H1 (cell line): ENCODE data around the gene FAM53B. TPM values are rescaled to one million over a fixed set of nuclear protein-coding genes. Genes with fewer than 3 reads are reported as not detected.

ENCODE experiments used
- CTCF ChIA-PET: fragments of 300-600 bp; sonication (Branson Sonifier 250); formaldehyde crosslinking; loops from one replicate; lab custom pipeline; 2021; ENCODE audit not compliant: partially characterized antibody; lab: Charles Lee
- POLR2A ChIA-PET: fragments of 300-600 bp; sonication (Branson Sonifier 250); formaldehyde crosslinking; loops from one replicate; lab custom pipeline; 2021; ENCODE audit warnings: inconsistent platforms; ENCODE audit not compliant: partially characterized antibody; lab: Charles Lee
- DNase-seq, 2 experiments: peaks; one replicate each; pipeline versions ENCODE4 v3.0.0 to v3.0.0-alpha.2; 2010 to 2022; ENCODE audit warnings: low spot score in 2 of 2, low read depth in 1 of 2, mixed read lengths in 1 of 2
- FAIRE-seq: peaks from 2 replicates; lab custom pipeline; 2011; peaks lifted over from hg19 to GRCh38; lab: Jason Lieb, UNC
- H2AFZ ChIP-seq: 2 replicates; pipeline ENCODE4 v1.8.1; 2012; ENCODE audit warnings: low read length, inconsistent platforms
- H2AK5ac ChIP-seq: 2 replicates; pipeline ENCODE4 v1.6.1; 2013; ENCODE audit warnings: low read depth, low read length
- H2BK120ac ChIP-seq: replicated peaks from 2 replicates; pipeline ENCODE3; 2013; ENCODE audit warnings: low read depth, low read length, inconsistent platforms
- H2BK12ac ChIP-seq: 2 replicates; pipeline ENCODE4 v1.6.1; 2013; ENCODE audit warnings: low read depth, low read length
- H2BK15ac ChIP-seq: 2 replicates; pipeline ENCODE4 v1.6.1; 2013; ENCODE audit warnings: low read length
- H2BK20ac ChIP-seq: 2 replicates; pipeline ENCODE4 v1.6.1; 2013; ENCODE audit warnings: low read length
- H2BK5ac ChIP-seq: 2 replicates; pipeline ENCODE4 v1.6.1; 2013; ENCODE audit warnings: low read depth, low read length
- H3K14ac ChIP-seq: 2 replicates; pipeline ENCODE4 v1.6.1; 2013; ENCODE audit warnings: inconsistent platforms; ENCODE audit not compliant: insufficient read length
- H3K18ac ChIP-seq: 2 replicates; pipeline ENCODE4 v1.6.1; 2013; ENCODE audit warnings: low read length; ENCODE audit errors: extremely low read depth
- H3K23ac ChIP-seq: 2 replicates; pipeline ENCODE4 v1.6.1; 2013; ENCODE audit warnings: inconsistent platforms; ENCODE audit not compliant: insufficient read length
- H3K23me2 ChIP-seq: 2 replicates; pipeline ENCODE4 v1.6.1; 2013; ENCODE audit warnings: low read depth, low read length
- H3K27ac ChIP-seq: 2 replicates; pipeline ENCODE4 v1.6.1; 2011; ENCODE audit warnings: low read depth, low read length, inconsistent platforms
- H3K27me3 ChIP-seq, 4 experiments: replicated peaks in 1 of 4; 1 replicate in 1 of 4; 2 replicates in 3 of 4; pipeline versions ENCODE4 v1.6.1 to v1.8.1; 2011 to 2013; ENCODE audit warnings: low read length in 3 of 4, mild to moderate bottlenecking in 3 of 4, inconsistent platforms in 2 of 4, mixed read lengths in 2 of 4, moderate library complexity in 1 of 4; ENCODE audit not compliant: control insufficient read depth in 3 of 4, insufficient read depth in 3 of 4; ENCODE audit errors: extremely low read depth in 1 of 4
- H3K36me3 ChIP-seq, 4 experiments: 2 replicates each; pipeline versions ENCODE4 v1.6.1 to v1.8.1; 2011 to 2013; ENCODE audit warnings: mild to moderate bottlenecking in 4 of 4, low read length in 3 of 4, moderate library complexity in 2 of 4, control low read depth in 1 of 4, inconsistent platforms in 1 of 4; ENCODE audit not compliant: insufficient read depth in 4 of 4, control insufficient read depth in 2 of 4
- H3K4ac ChIP-seq: replicated peaks from 2 replicates; pipeline ENCODE3; 2013; ENCODE audit warnings: low read length, low read depth, mixed read lengths, inconsistent platforms; ENCODE audit not compliant: insufficient read length
- H3K4me1 ChIP-seq, 4 experiments: replicated peaks in 1 of 4; 1 replicate in 1 of 4; 2 replicates in 3 of 4; pipeline versions ENCODE4 v1.6.1 to v1.8.1; 2011 to 2013; ENCODE audit warnings: low read length in 3 of 4, inconsistent platforms in 2 of 4, mixed read lengths in 1 of 4; ENCODE audit not compliant: insufficient read depth in 4 of 4, control insufficient read depth in 3 of 4
- H3K4me2 ChIP-seq, 2 experiments: 2 replicates each; pipeline versions ENCODE4 v1.6.1 to v1.8.1; 2011 to 2013; ENCODE audit warnings: low read depth in 2 of 2, low read length in 2 of 2, control low read depth in 1 of 2, inconsistent platforms in 1 of 2, mild to moderate bottlenecking in 1 of 2; ENCODE audit not compliant: insufficient read depth in 1 of 2
- H3K4me3 ChIP-seq, 4 experiments: fragments of 200-600, 300-600 bp in 1 of 4; sonication (generic), shearing (Covaris generic), sonication (Bioruptor Twin) in 1 of 4; 2 replicates each; pipeline versions ENCODE4 v1.5.1 to v1.8.1; 2011 to 2016; ENCODE audit warnings: low read length in 4 of 4, low read depth in 3 of 4, control low read depth in 2 of 4, inconsistent platforms in 2 of 4, mild to moderate bottlenecking in 2 of 4, mixed read lengths in 1 of 4, moderate library complexity in 1 of 4; ENCODE audit not compliant: insufficient read depth in 2 of 4; ENCODE audit errors: extremely low read depth in 1 of 4
- H3K56ac ChIP-seq: replicated peaks from 2 replicates; pipeline ENCODE3; 2013; ENCODE audit warnings: low read depth, mild to moderate bottlenecking, mixed read lengths, low read length, inconsistent platforms; ENCODE audit not compliant: insufficient read length
- H3K79me1 ChIP-seq: 2 replicates; pipeline ENCODE4 v1.6.1; 2013; ENCODE audit warnings: low read depth, low read length, control low read depth
- H3K79me2 ChIP-seq, 2 experiments: 2 replicates each; pipeline versions ENCODE4 v1.6.1 to v1.8.1; 2012 to 2013; ENCODE audit warnings: low read length in 2 of 2, mild to moderate bottlenecking in 2 of 2, inconsistent platforms in 1 of 2; ENCODE audit not compliant: insufficient read depth in 2 of 2, control insufficient read depth in 1 of 2
- H3K9ac ChIP-seq, 4 experiments: replicated peaks in 1 of 4; 1 replicate in 1 of 4; 2 replicates in 3 of 4; pipeline versions ENCODE4 v1.6.1 to v1.8.1; 2011 to 2013; ENCODE audit warnings: low read depth in 3 of 4, low read length in 3 of 4, control low read depth in 2 of 4, mild to moderate bottlenecking in 2 of 4, moderate library complexity in 2 of 4, inconsistent platforms in 1 of 4; ENCODE audit errors: extremely low read depth in 1 of 4
- H3K9me3 ChIP-seq, 2 experiments: 2 replicates each; pipeline versions ENCODE4 v1.6.1 to v1.8.1; 2012 to 2013; ENCODE audit warnings: mild to moderate bottlenecking in 2 of 2, moderate library complexity in 2 of 2, control low read depth in 1 of 2, inconsistent platforms in 1 of 2, low read depth in 1 of 2, low read length in 1 of 2, mixed read lengths in 1 of 2; ENCODE audit not compliant: insufficient read depth in 2 of 2
- H4K20me1 ChIP-seq, 2 experiments: replicated peaks in 1 of 2; 2 replicates each; pipeline versions ENCODE3 to v1.8.1; 2011 to 2013; ENCODE audit warnings: inconsistent platforms in 2 of 2, low read length in 2 of 2, mild to moderate bottlenecking in 1 of 2; ENCODE audit not compliant: insufficient read depth in 2 of 2, control insufficient read depth in 1 of 2
- H4K5ac ChIP-seq: 2 replicates; pipeline ENCODE4 v1.6.1; 2013; ENCODE audit warnings: low read length, low read depth, mixed read lengths, inconsistent platforms; ENCODE audit not compliant: insufficient read length
- H4K8ac ChIP-seq: 2 replicates; pipeline ENCODE4 v1.8.0; 2013; ENCODE audit warnings: mild to moderate bottlenecking, moderate library complexity, low read length, inconsistent platforms; ENCODE audit not compliant: insufficient read depth; ENCODE audit errors: extremely low read depth
- H4K91ac ChIP-seq: replicated peaks from 2 replicates; pipeline ENCODE3; 2013; ENCODE audit warnings: low read length, mixed read lengths, inconsistent platforms; ENCODE audit not compliant: insufficient read length
- ASH2L ChIP-seq: fragments of 200-600, 300-600 bp; sonication (generic); IDR thresholded peaks from one replicate; pipeline ENCODE4 v1.7.1; 2017; ENCODE audit warnings: low read length
- BCL11A ChIP-seq, 2 experiments: IDR thresholded peaks; one replicate each; pipeline ENCODE4 v1.6.1; 2011; ENCODE audit warnings: low read depth in 2 of 2, low read length in 2 of 2, mild to moderate bottlenecking in 2 of 2
- CHD2 ChIP-seq: IDR thresholded peaks from 2 replicates; pipeline ENCODE4 v1.6.1; 2012; ENCODE audit warnings: low read length, improper control_type of control experiment
- CTCF ChIP-seq, 3 experiments: IDR thresholded peaks; 1 replicate in 2 of 3; 2 replicates in 1 of 3; pipeline versions ENCODE4 v1.5.1 to v1.6.1; 2011; ENCODE audit warnings: low read length in 3 of 3, mild to moderate bottlenecking in 3 of 3, inconsistent platforms in 2 of 3, low read depth in 1 of 3, moderate library complexity in 1 of 3; ENCODE audit not compliant: insufficient read depth in 1 of 3; ENCODE audit errors: control extremely low read depth in 1 of 3
- E2F6 ChIP-seq: IDR thresholded peaks from 2 replicates; pipeline ENCODE4 v1.6.1; 2012; ENCODE audit warnings: inconsistent platforms
- EZH2 ChIP-seq: fragments of 200-600 bp; sonication (generic); IDR thresholded peaks from 2 replicates; pipeline ENCODE4 v1.7.1; 2012; ENCODE audit warnings: low read depth, mild to moderate bottlenecking, moderate library complexity, low read length, inconsistent platforms; ENCODE audit not compliant: severe bottlenecking
- HDAC6 ChIP-seq: IDR thresholded peaks from one replicate; pipeline ENCODE4 v1.7.1; 2012; ENCODE audit warnings: low read depth, mild to moderate bottlenecking, inconsistent platforms, low read length, moderate library complexity
- MAFK ChIP-seq: IDR thresholded peaks from 2 replicates; pipeline ENCODE4 v1.6.1; 2012; ENCODE audit warnings: low read depth, mild to moderate bottlenecking, improper control_type of control experiment, low read length
- MAX ChIP-seq: IDR thresholded peaks from 2 replicates; pipeline ENCODE4 v1.6.1; 2012; ENCODE audit warnings: inconsistent platforms
- NRF1 ChIP-seq: IDR thresholded peaks from 2 replicates; pipeline ENCODE4 v1.6.1; 2011; ENCODE audit warnings: mild to moderate bottlenecking, low read depth, low read length, improper control_type of control experiment
- SUZ12 ChIP-seq: fragments of 200-600 bp; sonication (generic); IDR thresholded peaks from 2 replicates; pipeline ENCODE4 v1.6.1; 2012; ENCODE audit warnings: mild to moderate bottlenecking, inconsistent platforms, low read length, moderate library complexity, mixed read lengths
- WGBS, 2 experiments: shearing (Covaris generic) in 1 of 2; methylation state at CpG; one replicate each; pipeline versions ENCODE4 v1.1.6 to v1.1.7; 2013 to 2015; ENCODE audit warnings: low lambda C conversion rate in 2 of 2, mixed read lengths in 2 of 2, inconsistent platforms in 1 of 2, low coverage in 1 of 2, missing lambda C conversion rate in 1 of 2; ENCODE audit not compliant: insufficient replicate concordance in 2 of 2, insufficient coverage in 1 of 2, insufficient read length in 1 of 2; ENCODE audit errors: extremely low coverage in 1 of 2, missing lambda C conversion rate in 1 of 2; 5-methylcytosine and 5-hydroxymethylcytosine counted together
- polyA plus RNA-seq, 7 experiments: library from polyadenylated mRNA; depleted of rRNA in 3 of 7; stranded (reverse) in 5 of 7; unstranded in 2 of 7; fragments of >200 nt in 5 of 7; fragments of 200-250 nt in 2 of 7; gene quantifications; 1 replicate in 5 of 7; 2 replicates in 1 of 7; 4 replicates in 1 of 7; pipeline versions ENCODE4 v1.2.1 to v1.2.3, GENCODE V29; 2011 to 2013; ENCODE audit warnings: missing spikeins in 2 of 7, mixed read lengths in 2 of 7
- total RNA-seq: library from RNA; stranded (reverse); fragmentation: NEBNext Ultra II Directional; extraction: Animal tissue kit (Norgen Biotek cat#: 25700); gene quantifications from 2 replicates; pipeline ENCODE4 v1.2.1, GENCODE V29; 2021

FAM53B gene
- total and polyA plus RNA-seq, 2 of the 8 experiments (the other 6 are each of a cell fraction or from before 2014, with no cell fraction given) = 5.3 to 14.4 TPM

GRCh38 chr10:124624006-124624405, 120.2 kb downstream of the FAM53B start:
- Histone ChIP-seq H3K27me3 (no peaks in the 10 kb centered on the region), H4K8ac (peak overlapping the region; percentile 87; the same call in 1 of the 2 replicates), H3K14ac (no peak overlapping the region), H2BK20ac (no peak overlapping the region), H3K27ac (no peak overlapping the region), H4K91ac (no peak overlapping the region), H3K56ac (no peak overlapping the region), H3K9ac (no peak overlapping the region), H3K23ac (no peak overlapping the region), H2BK12ac (no peak overlapping the region), H3K4me3 (no peak overlapping the region), H2AFZ (no peak overlapping the region), H3K79me2 (no peaks in the 10 kb centered on the region), H2AK5ac (no peak overlapping the region), H2BK15ac (no peak overlapping the region), H3K4me1 (peaks cover 6 to 16% (median 12%) of the 10 kb centered on the region in 4 experiments), H4K5ac (no peak overlapping the region), H4K20me1 (peaks cover 2 to 15% of the 10 kb centered on the region in 2 experiments), H3K18ac (no peak overlapping the region; the same call in 1 of the 2 replicates), H3K9me3 (no peaks in the 10 kb centered on the region), H3K4ac (no peak overlapping the region), H3K4me2 (no peak overlapping the region), H3K36me3 (no peaks in the 10 kb centered on the region), H3K79me1 (peaks cover 4% of the 10 kb centered on the region; the same call in 1 of the 2 replicates), H2BK5ac (no peak overlapping the region), H3K23me2 (no peaks in the 10 kb centered on the region), H2BK120ac (no peak overlapping the region)
- 94% methylated on average over 13 of the region's 13 CpGs; no CpG with 5 or more reads in 1 of the 2 experiments for WGBS, 2 experiments
- ChIA-PET CTCF (interaction anchor here (0.6 to 2.3 kb wide), 5 partner anchors 9 to 1661 kb away, joined by 3 to 6 read pairs (median 3); no protein-coding TSS in a partner anchor), POLR2A (no interaction called here)
- no peak for FAIRE-seq
- DNase-seq = no peak
- TF ChIP-seq BCL11A (IDR thresholded peaks at IDR 0.05; ENCODE audit: low read depth in 2 of 2, low read length in 2 of 2) (no peak), NRF1 (no peak), CTCF (IDR thresholded peaks at IDR 0.05; ENCODE audit: control extremely low read depth in 1 of 3, insufficient read depth in 1 of 3, low read depth in 1 of 3, low read length in 3 of 3) (no peak), SUZ12 (no peak), CHD2 (no peak), ASH2L (no peak), EZH2 (no peak), MAX (no peak), HDAC6 (no peak), E2F6 (no peak), MAFK (no peak)
